Cardiac muscle cell (in vitro differentiated cells and primary cell): ENCODE measurements around the gene USP26. TPM values are rescaled to one million over a fixed set of nuclear protein-coding genes. Genes with fewer than 3 reads are reported as not detected.
A peak's percentile ranks its signal among the peaks of the same experiment; 100 is the strongest.
"Not testable (repeated sequence)": the region's sequence is repeated elsewhere in the genome, so short reads cannot be mapped to it uniquely, and the experiment has no call there.

Experiments used
- DNase-seq, 2 donors: peaks; one replicate each; pipeline versions ENCODE4 v3.0.0 to v3.0.0-alpha.2; 2010 to 2017; ENCODE audit warnings: low read depth in 1 of 2, low spot score in 1 of 2
- H3K27ac ChIP-seq: fragments of 200-600 bp; sonication (generic); 2 replicates; pipeline ENCODE4 v1.5.1; 2016
- H3K27me3 ChIP-seq: fragments of 200-600 bp; sonication (generic); 2 replicates; pipeline ENCODE4 v1.6.0; 2016; ENCODE audit warnings: control low read depth
- H3K36me3 ChIP-seq: fragments of 200-600 bp; sonication (generic); 2 replicates; pipeline ENCODE4 v1.5.1; 2016; ENCODE audit warnings: control low read depth
- H3K4me1 ChIP-seq: fragments of 200-600 bp; sonication (generic); 2 replicates; pipeline ENCODE4 v1.8.1; 2017; ENCODE audit warnings: low read depth, mild to moderate bottlenecking, mixed run types
- H3K4me3 ChIP-seq: fragments of 200-600 bp; sonication (generic); 2 replicates; pipeline ENCODE4 v1.5.1; 2016; ENCODE audit warnings: mild to moderate bottlenecking
- H3K9me3 ChIP-seq: fragments of 200-600 bp; sonication (generic); 2 replicates; pipeline ENCODE4 v1.5.1; 2017; ENCODE audit warnings: low read depth, mild to moderate bottlenecking, control low read depth
- polyA plus RNA-seq: library from polyadenylated mRNA; unstranded; fragments of >200 nt; fragmentation: Nextera tagmentation; extraction: Ambion mirVana; gene quantifications from 2 replicates; pipeline ENCODE4 v1.2.1, GENCODE V29; 2016
- total RNA-seq: library from RNA; depleted of rRNA; stranded (reverse); fragments of >200 nt; gene quantifications from 2 replicates; pipeline ENCODE4 v1.2.3, GENCODE V29; 2016
- TF ChIP-seq, protein P1 (sequence below): IDR thresholded peaks from 2 replicates; pipeline ENCODE4 v1.5.1; 2012; ENCODE audit warnings: low read depth, mild to moderate bottlenecking, low read length

Gene USP26
- total and polyA plus RNA-seq, 2 experiments from 2014 or later, result not detected

DNA sequence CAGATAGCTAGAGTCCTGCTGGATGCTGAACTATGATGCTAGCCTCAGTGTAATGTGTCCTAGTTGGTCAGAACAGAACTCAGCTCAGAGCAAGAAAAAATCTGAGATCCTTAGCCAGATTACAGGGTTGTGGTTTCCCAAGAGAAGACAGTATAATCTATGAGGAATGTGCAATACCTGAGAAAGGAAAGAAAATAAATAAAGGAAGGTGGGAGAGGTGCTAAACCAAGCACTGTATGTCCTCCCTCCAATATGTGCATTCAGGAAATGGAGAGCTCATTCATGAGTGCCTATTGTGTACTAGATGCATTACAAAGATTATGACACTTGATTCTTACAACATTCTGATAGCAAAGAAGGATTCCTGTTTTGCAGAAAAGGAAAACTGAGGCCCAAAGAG, 7.5 kb downstream of the USP26 start:
- no peak for DNase-seq
- Histone ChIP-seq H3K36me3 (no peaks in the 10 kb centered on the region), H3K27ac (no peak overlapping the region), H3K9me3 (no peaks in the 10 kb centered on the region), H3K27me3 (no peaks in the 10 kb centered on the region), H3K4me3 (no peak overlapping the region), H3K4me1 (no peaks in the 10 kb centered on the region)
- TF ChIP-seq, protein P1, sequence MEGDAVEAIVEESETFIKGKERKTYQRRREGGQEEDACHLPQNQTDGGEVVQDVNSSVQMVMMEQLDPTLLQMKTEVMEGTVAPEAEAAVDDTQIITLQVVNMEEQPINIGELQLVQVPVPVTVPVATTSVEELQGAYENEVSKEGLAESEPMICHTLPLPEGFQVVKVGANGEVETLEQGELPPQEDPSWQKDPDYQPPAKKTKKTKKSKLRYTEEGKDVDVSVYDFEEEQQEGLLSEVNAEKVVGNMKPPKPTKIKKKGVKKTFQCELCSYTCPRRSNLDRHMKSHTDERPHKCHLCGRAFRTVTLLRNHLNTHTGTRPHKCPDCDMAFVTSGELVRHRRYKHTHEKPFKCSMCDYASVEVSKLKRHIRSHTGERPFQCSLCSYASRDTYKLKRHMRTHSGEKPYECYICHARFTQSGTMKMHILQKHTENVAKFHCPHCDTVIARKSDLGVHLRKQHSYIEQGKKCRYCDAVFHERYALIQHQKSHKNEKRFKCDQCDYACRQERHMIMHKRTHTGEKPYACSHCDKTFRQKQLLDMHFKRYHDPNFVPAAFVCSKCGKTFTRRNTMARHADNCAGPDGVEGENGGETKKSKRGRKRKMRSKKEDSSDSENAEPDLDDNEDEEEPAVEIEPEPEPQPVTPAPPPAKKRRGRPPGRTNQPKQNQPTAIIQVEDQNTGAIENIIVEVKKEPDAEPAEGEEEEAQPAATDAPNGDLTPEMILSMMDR, result no peak

DNA sequence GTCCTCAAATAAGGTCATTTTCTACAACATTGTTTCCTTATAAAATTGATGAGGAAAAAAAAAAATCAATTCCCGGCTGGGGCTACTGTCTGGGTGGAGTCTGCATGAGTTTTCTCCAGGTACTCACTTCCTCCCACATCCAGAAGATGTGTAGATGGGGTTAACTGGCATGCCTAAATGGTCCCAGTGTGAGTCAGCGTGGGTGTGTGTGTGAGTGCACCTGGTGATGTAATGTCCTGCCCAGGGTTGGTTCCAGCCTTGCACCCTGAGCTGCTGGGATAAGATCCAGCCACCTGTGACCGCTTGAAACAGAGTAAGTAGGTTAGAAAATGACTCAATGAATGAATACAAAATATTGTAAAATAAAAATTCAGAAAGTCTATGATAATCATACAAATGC, 11.1 kb downstream of the USP26 start:
- H3K4me3 ChIP-seq, result no peak overlapping the region
- no peak for DNase-seq
- TF ChIP-seq, protein P1, result no peak
- H3K27ac ChIP-seq, result no peak overlapping the region
- H3K27me3 ChIP-seq, result no peaks in the 10 kb centered on the region
- no peaks in the 10 kb centered on the region for H3K4me1 ChIP-seq
- H3K36me3 ChIP-seq, result no peaks in the 10 kb centered on the region
- no peaks in the 10 kb centered on the region for H3K9me3 ChIP-seq

DNA sequence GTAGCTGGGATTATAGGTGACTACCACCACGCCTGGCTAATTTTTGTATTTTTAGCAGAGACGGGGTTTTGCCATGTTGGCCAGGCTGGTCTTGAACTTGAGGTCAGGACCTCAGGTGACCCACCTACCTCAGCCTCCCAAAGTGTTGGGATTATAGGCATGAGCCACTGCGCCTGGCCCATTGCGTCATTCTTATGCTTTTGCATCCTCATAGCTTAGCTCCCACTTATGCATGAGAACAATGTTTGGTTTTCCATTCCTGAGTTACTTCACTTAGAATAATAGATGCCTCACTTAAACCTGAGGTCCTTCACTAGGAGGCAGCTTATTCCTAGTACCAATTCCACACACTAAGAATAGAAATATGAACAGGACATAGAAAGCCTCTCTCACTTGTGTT, 11.9 kb downstream of the USP26 start:
- H3K27me3 ChIP-seq, DNase-seq, H3K4me1 ChIP-seq, H3K27ac ChIP-seq, H3K4me3 ChIP-seq, H3K36me3 ChIP-seq, H3K9me3 ChIP-seq: not testable (repeated sequence)

DNA sequence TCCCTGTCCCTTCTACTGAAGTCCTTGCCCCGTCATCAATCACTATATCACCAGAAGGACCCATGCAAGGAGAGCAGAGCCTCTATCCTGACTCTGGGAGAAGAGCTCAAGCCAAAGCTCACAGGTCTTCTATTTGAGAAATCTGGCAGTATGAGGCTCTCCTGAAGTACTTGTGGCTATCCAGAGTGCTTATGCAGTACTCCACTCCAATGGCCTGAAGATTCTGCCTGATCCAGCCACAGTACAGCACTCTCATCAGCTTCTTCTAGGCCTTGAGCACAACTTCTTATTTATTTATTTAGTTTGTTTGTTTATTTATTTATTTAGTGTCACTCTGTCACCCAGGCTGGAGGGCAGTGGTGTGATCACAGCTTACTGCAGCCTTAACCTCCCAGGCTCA, 13.0 kb downstream of the USP26 start:
- TF ChIP-seq, protein P1, result no peak
- peak in 1 of 2 donors; percentile 4 for DNase-seq
- no peaks in the 10 kb centered on the region for H3K4me1 ChIP-seq
- no peak overlapping the region for H3K4me3 ChIP-seq
- H3K27ac ChIP-seq, result no peak overlapping the region
- H3K27me3 ChIP-seq, result no peaks in the 10 kb centered on the region
- no peaks in the 10 kb centered on the region for H3K36me3 ChIP-seq
- no peaks in the 10 kb centered on the region for H3K9me3 ChIP-seq

DNA sequence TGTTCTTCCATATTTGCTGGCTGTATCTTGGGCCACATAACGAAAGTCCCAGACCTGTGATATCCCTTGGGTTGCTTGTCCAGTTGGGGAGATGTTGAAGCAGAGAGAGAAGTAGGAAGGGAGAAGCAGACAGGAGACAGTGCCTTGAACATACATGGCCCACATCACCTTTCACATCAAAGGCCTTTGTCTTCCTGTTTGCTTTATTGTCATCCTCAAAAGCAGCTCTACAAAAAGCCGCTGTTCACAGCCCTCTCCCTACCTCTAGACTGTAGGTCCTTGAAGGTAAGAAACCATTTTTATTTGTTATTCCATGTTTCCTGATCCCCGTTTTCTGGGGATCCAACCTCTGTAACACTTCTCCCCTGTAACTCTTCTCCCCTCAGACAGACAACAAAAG, 14.9 kb downstream of the USP26 start:
- no peaks in the 10 kb centered on the region for H3K4me1 ChIP-seq
- no peak for DNase-seq
- no peak overlapping the region for H3K4me3 ChIP-seq
- TF ChIP-seq, protein P1, result no peak
- H3K27me3 ChIP-seq, result no peaks in the 10 kb centered on the region
- no peaks in the 10 kb centered on the region for H3K36me3 ChIP-seq
- no peak overlapping the region for H3K27ac ChIP-seq
- H3K9me3 ChIP-seq, result no peaks in the 10 kb centered on the region

DNA sequence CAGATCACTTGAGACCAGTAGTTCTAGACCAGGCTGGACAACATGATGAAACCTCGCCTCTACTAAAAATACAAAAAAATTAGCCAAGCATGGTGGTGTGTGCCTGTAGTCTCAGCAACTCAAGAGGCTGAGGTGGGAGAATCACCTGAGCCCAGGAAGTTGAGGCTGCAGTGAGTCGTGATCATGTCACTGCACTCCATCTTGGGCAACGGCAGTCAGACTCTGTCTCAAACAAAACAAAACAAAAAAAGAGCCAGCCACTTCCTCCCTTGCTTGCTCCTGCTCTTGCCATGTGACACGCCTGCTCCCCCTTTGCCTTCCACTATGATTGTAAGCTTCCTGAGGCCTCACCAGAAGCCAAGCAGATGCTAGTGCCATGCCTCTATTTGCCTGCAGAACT, 19.1 kb downstream of the USP26 start:
- not testable (repeated sequence) for H3K4me3 ChIP-seq, H3K36me3 ChIP-seq, DNase-seq, H3K27ac ChIP-seq, H3K9me3 ChIP-seq, H3K4me1 ChIP-seq, H3K27me3 ChIP-seq

DNA sequence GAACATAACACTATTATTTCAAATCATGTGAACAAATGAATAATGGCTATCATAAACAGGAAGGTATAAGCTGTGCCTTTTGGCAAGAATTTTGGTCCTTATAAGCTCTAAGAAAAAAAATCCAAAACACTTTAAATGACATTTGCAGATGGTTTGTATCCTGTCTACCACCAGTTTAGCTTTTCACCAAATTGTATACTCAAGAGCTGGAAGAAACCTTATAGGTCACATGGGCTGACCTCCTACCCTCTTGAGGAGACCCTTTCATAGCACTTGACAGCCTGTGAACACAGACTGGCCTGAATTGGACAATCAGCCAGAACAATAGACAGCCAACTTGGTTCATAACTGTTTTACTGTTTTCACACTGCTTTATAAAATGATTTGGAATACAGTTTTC, 24.3 kb downstream of the USP26 start:
- H3K4me1 ChIP-seq, result no peaks in the 10 kb centered on the region
- peak in 1 of 2 donors; percentile 8 for DNase-seq
- H3K27ac ChIP-seq, result no peak overlapping the region
- no peaks in the 10 kb centered on the region for H3K27me3 ChIP-seq
- no peaks in the 10 kb centered on the region for H3K9me3 ChIP-seq
- TF ChIP-seq, protein P1, result no peak
- no peak overlapping the region for H3K4me3 ChIP-seq
- no peaks in the 10 kb centered on the region for H3K36me3 ChIP-seq
